Glomerular endothelial cell (primary cell): Measurements from ENCODE around the gene RRP7A. TPM values are rescaled to one million over a fixed set of nuclear protein-coding genes. Genes with fewer than 3 reads are reported as not detected.
"Not testable (repeated sequence)": the region's sequence is repeated elsewhere in the genome, so short reads cannot be mapped to it uniquely, and the experiment has no call there.

Experiments
- DNase-seq: peaks from one replicate; pipeline ENCODE4 v3.0.0-alpha.2; 2011; ENCODE audit warnings: low read depth, low spot score; ENCODE audit errors: extremely low read depth
- total RNA-seq: library from RNA; depleted of rRNA; stranded (reverse); fragments of >200 nt; gene quantifications from 2 replicates; pipeline ENCODE4 v1.2.3, GENCODE V29; 2015

RRP7A gene
- total RNA-seq, 1 donor from 2014 or later: 28.5 TPM

GRCh38 chr22:42536634-42537033, 17.0 kb upstream of the RRP7A start:
- not testable (repeated sequence) for DNase-seq

- no peak for DNase-seq
These were observed 16.6 kb upstream of the RRP7A start for GRCh38 chr22:42536166-42536565.

GRCh38 chr22:42535082-42535731, 15.6 kb upstream of the RRP7A start:
- DNase-seq: not testable (repeated sequence)

GRCh38 chr22:42533638-42533977, 14.0 kb upstream of the RRP7A start:
- DNase-seq: no peak

- DNase-seq: not testable (repeated sequence)
These were observed 11.9 kb upstream of the RRP7A start for GRCh38 chr22:42531401-42532084.

- DNase-seq: not testable (repeated sequence)
These were observed 9.8 kb upstream of the RRP7A start for GRCh38 chr22:42529435-42529834.

- DNase-seq: no peak
These were observed 9.2 kb upstream of the RRP7A start for GRCh38 chr22:42528591-42529307.

GRCh38 chr22:42522546-42522945, 3.0 kb upstream of the RRP7A start:
- no peak for DNase-seq

- DNase-seq: no peak
These were observed 1.6 kb upstream of the RRP7A start for GRCh38 chr22:42521228-42521546.

- DNase-seq: not testable (repeated sequence)
These were observed 715 bp downstream of the RRP7A start for GRCh38 chr22:42518638-42519524.

- DNase-seq: not testable (repeated sequence)
These were observed 2.5 kb downstream of the RRP7A start for GRCh38 chr22:42517103-42517502.

GRCh38 chr22:42515896-42516295, 3.7 kb downstream of the RRP7A start:
- no peak for DNase-seq

GRCh38 chr22:42515304-42515703, 4.3 kb downstream of the RRP7A start:
- DNase-seq: not testable (repeated sequence)

GRCh38 chr22:42514331-42514730, 5.3 kb downstream of the RRP7A start:
- not testable (repeated sequence) for DNase-seq

GRCh38 chr22:42512273-42512990, 7.2 kb downstream of the RRP7A start:
- not testable (repeated sequence) for DNase-seq

- no peak for DNase-seq
These were observed 8.2 kb downstream of the RRP7A start for GRCh38 chr22:42511401-42511891.

GRCh38 chr22:42509548-42509947, 10.0 kb downstream of the RRP7A start:
- no peak for DNase-seq

GRCh38 chr22:42508975-42509364, 10.6 kb downstream of the RRP7A start:
- DNase-seq: not testable (repeated sequence)

- not testable (repeated sequence) for DNase-seq
These were observed 11.1 kb downstream of the RRP7A start for GRCh38 chr22:42508327-42508974.

- no peak for DNase-seq
These were observed 18.8 kb downstream of the RRP7A start for GRCh38 chr22:42500836-42501179.
